GM18502 (cell line): ENCODE measurements around the gene FASTK.

Experiments
- ATAC-seq: cut with Tn5 transposase; IDR thresholded peaks from one replicate; pipeline ENCODE4 v1.9.1; 2021; ENCODE audit warnings: mild to moderate bottlenecking; ENCODE audit not compliant: unreplicated experiment, poor library complexity

The FASTK gene

DNA sequence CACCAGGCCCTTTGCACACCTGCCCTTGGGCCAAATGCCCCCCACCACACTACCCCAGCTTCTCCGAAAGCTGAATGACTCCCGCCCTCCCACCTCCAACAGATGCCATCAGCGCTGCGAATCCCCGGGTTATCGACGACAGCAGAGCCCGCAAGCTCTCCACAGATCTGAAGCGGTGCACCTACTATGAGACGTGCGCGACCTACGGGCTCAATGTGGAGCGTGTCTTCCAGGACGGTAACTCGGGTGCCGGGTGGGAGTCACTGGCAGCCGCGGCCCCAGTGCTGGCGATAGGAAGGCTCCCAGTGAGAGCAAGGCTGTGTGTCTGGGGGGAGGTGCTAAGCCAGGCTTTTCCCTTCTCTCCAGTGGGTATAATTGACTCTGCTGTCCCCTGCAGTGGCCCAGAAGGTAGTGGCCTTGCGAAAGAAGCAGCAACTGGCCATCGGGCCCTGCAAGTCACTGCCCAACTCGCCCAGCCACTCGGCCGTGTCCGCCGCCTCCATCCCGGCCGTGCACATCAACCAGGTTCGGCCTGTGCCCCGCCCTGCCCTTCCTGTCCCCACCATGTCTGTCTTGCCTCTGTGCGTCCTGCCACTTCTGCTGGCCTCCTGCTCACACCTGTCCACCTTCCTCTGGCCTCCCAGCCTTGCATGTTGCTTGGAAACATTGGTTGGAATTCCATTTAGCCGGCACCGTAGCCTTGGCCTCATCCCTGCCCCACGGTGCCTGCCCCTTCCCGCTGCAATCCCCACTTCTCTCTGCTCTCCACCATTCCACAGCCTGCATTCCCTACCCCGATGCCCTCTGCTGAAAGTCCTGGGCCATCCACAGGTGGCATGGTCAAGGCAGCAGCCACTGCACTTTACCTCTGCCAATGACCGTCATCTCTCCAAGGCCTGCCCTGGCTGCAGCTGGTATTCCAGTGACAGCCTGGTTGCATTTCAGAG is 37.8 kb upstream of the FASTK start:
- ATAC-seq: no peak

DNA sequence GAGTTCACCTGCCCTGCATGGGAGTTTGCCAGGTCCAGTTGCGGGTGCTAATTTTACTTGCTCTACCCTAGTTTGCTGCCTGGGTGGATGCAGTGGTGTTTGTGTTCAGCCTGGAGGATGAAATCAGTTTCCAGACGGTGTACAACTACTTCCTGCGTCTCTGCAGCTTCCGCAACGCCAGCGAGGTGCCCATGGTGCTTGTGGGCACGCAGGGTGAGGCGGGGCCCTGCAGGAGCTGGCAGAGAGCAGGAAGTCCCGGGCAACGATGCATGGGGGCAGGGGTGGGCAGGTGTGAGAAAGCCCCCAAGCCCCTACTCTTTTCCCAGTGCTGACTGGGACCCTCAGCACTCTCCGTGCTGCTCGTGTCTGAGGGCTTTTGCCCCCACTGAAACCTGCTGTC is 37.0 kb upstream of the FASTK start:
- ATAC-seq: no peak

DNA sequence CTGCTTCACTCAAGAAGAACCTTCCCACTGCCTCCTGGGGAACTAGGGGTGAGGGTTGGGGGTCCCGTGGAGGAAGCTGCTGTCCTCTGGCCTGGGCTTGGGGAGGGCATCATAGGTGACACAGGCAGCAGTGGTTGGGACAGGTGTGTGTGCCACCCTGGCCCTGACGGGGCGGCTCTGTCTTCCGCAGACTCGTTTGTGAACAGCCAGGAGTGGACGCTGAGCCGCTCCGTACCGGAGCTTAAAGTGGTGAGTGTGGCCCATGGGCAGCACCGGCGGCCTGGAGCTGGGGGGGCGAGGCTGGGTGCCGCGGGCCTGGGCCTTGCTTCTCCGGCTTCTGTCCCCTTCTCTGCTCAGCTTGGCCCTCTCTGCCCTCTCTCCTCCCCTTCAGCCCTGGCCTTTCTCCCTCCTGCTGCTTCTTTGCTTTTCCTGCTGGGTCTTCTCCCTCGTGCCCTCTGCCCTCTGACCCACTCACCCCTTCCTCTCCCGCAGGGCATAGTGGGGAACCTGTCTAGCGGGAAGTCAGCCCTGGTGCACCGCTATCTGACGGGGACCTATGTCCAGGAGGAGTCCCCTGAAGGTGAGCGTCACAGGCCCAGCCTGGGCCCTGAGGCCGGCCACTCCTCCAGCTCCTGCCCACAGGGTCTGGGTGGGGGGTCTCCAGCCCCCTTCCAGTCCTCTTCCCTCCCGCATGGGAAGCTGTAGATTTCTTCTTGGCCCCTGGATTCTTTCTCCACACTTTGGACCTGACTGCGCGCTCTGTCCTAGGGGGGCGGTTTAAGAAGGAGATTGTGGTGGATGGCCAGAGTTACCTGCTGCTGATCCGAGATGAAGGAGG is 36.2 kb upstream of the FASTK start:
- ATAC-seq: no peak

DNA sequence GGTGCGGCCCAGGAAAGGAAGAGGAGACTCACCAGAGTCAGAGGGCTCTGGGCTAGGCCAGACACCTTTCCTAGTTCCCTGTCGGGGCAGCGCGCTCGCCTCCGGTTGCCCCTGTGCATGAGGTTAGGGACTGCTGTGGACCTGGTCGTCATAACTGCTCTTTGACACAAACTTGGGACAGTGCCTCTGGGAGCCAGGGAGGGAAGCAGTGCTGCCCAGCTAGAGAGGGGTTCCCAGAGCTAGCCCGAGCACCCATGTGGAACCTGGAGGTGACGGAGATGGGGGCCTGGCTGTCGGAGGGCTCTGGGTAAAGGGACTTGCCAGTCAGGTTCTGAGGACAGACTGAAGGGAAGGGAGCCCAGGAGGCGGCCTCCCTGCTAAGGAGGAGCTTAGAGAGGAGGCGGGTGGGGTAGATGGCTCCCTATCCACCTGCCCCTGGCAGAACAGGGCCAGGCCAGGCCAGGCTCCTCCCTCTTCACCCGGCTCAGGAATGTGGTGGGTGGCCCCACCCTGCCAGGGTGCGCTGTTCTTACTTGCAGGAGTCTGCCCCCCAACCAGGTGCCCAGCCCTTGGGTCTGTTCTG is 35.3 kb upstream of the FASTK start:
- ATAC-seq: no peak

DNA sequence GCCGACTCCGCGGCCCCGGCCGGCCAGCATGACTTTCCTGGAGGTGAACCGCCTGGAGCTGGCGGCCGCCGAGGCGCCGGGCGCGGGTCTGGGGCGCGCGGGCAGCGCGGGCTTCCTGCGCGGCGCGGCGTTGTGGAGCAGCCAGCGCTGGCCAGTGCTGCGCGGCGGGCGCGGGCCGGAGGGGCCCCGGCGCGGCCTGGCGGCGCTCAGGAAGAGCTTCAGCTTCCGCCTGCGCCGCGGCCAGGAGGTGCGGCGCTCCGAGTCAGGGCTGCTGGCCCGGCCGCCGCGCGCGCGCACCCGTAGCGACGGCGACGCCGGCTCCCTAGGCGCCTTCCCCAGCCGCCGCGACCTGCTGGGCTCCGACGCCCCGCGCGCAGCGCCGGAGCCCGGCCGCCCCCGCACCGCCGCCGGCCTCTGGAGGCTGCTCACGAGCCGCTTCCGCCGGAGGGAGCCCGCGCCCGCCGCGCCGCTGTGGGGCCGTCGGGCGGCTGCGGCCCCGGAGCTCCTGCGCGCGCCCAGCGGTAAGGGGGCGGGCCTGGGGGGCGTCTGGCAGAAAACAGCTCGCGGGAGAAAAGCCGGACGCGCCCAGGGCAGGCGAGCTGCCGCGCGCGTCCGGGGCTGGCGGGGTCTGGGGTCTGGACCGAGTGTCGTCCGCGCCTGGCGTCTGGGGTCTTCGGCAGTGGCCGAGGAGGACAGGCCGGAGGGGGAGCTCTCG is 34.7 kb upstream of the FASTK start:
- no peak for ATAC-seq

DNA sequence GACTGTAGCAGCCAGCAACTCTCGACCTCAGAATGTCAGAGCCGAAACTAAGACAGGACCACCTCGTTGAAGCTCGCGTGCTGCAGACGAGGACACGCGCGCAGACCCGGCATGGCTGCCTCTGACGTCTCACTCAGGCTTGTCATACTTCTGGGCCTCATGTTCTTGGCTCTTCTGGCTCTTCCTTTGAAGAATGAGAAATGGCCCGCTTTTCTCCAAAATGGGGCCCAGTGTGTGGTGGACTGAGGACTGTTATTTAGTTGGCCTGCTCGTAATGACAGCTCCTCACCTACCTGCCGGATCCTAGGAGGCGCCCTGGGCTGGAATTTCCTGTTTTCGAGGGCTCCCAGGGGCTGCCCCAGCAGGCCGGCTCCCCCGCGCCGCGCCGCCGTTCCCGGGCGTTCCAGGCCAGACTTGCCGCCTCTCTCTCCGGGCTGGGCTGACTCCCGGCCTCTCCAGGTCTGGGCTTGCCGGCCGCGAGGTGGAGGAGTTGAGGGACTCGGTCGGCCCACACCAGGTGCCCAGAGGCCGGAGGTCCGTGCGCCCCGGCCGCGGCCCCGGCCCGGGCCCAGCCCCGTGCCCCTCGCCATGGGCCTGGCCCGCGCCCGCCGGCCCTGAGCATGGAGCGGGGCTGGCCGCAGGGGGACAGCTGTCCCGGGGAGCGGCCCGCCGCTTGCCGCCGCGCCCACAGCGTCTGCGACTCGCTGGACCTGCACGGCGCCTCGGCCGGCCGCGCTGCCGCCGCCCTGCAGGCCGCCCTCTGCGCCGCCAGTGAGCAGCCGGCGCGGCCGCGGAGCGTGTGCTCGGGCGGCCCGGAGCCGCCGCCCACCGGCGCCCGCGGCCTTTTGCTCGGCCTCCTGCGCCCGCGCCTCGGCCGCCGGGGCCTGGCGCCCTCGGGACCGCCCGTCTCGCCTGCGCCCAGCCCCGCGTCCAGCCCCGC is 33.8 kb upstream of the FASTK start:
- ATAC-seq: no peak

DNA sequence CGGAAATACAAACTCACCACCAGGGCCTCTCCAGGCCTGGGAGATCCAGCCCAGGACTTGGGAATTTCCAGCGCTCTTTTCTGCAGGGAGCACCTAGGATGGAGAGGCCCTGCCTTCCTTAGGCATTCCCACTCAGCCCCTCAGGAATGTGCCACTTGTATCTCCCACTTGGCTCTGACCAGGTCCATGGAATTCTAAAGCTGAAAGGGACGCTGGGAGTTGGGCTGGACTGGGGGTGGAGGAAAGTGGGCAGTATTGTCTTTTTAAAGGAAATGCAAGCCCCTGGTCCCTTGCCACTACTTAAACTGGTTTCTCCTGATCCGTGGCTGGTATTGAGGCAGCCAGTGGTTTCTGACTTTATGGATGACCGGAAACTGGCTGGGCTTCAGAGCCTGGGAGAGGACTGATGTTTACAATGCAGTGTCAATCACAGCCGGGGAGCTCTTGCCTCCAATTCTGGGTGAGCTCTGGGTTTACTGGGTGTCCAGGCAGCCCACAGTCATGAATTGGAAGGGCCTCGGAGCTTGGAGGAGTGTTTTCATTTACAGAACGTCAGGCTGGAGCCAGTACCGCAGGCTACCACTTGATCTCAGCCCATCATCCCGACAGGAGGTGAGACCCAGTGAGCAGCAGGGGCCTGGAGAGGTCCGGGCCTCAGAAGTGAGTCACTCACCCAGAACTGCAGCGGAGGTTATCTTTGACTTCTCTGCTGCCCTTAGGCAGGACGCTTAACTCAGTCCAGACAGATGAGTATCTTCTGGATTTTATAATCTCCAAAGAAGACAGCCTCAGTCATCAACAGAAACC is 32.9 kb upstream of the FASTK start:
- no peak for ATAC-seq

DNA sequence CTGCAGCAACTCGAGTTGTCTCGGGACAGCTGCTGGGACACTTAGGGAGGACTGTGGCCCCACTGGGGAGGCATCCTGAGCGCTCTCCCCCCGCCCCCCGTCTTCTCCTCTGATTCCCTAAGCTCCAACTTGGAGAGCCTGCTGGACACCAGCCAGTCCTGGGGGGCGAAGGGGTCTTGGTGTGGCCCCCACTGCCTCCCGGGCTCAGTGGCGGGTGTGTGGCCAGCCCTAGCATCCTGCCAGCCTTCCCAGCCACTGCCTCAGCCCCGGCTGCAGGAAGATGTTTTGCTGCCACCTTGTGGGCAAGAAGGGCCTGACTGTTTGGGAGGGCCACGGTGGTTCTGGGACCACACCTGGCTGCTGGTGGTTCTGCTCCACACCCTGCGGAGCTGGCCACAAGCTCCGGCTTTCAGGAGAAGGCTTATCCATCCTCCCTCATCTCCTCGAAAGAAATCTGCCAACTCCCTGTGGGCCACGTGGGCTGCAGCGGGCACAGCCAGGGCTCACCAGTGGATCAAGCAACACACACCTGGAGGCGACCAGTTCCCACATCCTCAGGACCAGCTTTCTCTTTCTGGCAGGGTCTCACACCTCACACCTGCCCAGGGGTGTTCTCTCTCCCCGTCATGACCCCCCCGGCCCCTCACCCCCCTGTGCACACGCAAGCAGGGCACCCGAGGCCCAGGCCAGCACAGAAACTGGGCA is 30.5 kb upstream of the FASTK start:
- ATAC-seq: peak; percentile 81

DNA sequence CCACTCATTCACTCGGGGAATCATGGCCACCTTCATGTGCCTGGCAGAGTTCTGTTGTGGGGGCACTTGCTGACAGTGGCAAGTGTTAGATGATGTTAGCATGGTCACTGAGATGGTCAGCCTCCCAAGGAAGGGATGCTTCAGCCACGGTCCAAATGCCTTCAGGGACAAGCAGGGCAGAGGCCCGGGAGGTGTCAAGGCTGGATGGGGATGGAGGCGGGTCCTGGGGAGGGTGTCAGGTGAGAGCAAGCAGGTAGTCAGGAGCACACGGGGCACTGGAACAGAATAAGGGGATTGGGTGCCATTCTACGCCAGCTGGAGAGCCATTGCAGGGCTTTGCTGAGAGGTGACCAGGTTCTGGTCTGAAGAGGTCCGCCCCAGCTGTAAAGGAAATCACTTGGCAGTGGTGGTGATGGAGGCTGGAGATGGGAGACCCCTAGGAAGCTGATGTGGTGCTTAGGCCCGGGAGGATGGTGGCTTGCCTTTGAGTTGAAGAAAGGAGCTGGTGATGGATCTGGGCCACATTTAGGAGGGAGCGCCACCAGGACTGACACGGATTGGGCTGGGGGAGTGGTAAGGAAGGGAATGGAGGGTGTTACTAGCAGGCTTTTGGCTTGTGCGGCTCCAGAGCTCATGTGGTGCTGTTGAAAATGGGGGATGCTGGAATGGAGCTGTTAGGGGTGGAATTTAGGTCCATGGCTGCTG is 29.8 kb upstream of the FASTK start:
- no peak for ATAC-seq

DNA sequence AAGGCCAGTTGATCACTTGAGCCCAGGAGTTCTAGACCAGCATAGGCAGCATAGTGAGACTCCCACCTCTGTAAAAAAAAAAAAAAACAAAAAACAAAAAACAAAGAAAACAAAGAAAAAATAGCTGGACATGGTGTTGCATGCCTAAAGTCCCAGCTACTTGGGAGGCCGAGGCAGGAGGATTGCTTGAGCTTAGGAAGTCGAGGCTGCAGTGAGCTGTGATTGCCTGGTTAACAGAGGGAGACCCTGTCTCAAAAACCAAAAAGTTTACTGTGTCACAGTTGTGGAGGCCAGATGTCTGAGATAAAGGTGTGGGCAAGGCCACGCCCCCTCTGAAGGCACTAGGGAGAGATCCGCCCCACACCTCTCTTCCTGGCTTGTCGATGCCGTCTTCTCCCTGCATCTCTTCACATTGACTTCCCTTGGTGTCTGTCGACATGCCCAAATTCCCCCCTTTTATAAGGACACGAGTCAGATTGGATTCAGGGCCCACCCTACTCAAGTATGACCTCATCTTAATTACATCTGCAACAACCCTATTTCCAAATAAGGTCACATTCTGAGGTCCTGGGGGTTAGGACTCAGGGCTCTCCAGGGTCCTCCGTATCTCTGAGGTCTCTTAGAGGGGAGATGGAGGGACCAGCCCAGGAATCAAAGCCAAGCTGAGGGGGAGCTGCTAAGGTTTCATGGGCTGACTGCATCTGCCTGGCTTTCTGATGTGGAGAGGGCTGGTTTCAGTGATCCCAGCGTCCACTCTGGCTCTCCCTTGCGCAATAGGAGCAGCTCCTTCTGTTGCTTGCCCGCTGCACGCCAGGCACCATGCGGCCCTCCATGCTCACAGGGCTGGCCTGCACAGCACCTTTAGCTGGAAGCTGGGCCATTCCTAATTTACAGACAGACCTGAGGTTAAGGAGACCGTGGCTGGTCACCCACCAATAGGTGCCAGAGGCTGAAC is 28.8 kb upstream of the FASTK start:
- ATAC-seq: no peak

DNA sequence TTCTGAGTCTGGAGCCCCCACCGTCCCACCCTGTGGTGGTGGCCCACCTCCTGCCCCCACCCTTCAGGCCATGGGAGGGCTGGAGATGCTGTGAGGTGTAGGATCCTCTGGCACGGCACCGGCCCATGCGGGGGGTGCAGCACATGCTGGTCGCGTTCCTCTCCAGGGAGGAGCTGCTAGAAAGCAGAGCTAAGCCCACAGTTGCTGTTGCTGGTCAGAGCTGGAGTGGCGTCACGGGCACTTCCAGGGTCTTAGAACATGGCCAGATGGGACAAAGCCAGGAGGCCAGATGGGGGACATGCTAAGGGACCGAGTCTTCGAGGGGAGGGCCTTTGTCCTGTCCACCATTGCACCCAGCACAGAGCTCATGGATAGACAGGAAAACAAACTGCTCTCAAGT is 27.3 kb upstream of the FASTK start:
- ATAC-seq: no peak

DNA sequence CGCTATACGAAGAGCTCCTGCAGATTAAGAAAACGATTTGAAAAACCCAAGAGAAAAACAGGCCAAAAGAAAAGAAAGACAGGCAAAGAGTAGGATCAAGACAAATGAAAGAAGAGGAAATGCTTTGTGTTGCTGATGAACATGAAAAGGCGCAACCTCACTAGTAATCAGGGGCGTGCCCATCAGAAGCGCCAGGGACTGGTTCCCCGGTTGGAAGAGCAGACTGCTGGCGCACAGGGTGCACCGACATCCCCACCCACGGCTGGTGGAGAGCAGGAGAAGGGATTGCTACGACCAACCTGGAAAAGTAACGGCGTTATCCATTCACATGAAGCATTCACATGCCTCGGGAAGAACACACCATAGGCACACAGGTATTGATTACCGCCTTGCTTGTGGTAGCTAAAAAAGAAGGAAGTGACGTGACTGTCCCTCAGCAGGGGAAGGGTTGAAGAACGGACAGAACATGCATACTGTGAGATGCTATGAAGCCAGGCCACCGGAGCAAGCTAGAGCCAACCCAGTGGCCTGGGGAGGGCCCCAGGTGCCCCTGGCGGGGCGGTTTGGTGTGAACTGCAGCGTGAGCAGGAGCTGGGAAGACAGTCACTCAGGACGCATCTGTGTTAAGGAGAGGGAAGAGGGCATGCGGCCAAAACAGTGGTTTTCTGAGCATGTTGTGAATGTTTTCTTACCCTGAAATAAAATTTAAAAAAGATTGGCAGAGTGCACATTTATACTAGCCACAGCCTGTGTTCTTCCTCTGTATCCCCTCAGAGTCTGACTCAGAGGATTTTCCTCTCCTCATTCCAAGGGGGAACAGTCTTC is 24.0 kb upstream of the FASTK start:
- ATAC-seq: no peak

DNA sequence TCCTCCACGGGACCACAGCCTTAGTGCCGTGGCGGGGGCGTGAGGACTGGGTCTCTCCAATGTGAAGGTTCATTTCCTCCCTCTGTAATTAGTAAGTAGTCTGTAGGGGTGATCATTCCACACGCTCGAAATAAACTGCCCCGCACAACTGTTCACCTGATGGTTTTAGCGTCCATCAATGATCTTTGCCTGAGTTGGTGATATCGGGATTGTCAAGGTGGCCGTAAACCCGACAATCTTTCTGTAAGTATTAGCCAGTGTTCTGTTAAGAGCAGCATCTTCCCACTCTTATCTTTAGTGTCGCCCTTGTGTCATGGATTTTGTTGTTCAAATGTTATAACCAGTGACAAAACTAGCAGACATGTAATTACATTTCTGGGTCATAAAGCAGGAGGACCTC is 23.4 kb upstream of the FASTK start:
- ATAC-seq: no peak

DNA sequence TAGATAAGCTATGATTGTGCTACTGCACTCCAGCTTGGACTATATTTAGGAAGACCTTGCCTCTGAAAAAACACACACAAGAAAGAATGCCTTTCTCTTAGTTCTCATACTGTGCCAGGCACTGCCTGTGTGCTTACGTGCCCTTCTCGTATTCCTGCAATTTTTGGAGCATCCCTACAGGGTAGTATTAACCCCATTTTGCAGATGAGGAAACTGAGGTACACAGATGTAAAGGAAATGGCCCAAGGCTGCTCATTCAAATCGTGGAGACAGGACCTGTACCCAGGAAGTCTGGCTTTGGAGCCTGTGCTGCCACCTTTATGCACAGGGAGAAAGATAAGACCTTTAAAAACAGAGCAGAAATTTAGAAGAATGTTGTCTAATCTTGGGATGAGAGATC is 22.4 kb upstream of the FASTK start:
- ATAC-seq: no peak

DNA sequence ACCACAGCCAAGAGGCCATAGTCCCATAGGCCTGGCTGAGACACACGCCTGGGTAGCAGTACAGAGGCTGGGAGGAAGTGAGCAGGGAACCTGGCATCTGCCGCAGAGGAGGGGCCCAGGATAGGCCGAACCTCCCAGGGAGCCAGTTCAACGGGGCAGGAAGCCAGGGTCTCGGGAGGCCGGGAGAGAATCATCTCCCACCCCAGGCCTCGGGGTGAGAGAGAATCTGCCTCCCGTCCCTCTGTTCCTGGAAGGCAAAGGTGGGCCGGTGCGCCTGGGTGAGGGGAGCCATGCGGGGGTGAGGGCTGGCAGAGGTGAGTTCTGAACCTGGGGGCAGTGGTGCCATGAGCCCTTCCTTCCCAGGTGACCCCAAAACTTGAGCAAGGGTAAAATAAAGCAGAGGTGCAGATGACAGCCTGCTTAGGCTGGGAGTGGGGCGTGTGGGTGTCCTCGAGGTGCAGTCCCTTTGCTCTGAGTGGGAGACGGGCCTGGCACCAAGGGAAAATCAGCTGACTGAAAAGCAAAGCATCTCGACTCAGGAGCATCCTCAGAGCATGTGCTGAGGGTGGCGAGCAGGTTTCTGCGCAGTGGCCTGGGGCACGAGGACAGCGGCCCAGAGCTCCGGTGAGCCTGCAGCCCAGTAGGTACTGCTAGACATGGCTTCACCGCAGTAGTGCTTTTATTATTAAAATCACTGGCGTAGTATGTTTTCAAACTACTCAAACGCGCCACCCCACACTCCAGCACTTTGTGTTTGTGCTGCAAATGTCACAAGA is 21.2 kb upstream of the FASTK start:
- ATAC-seq: no peak
